ENCODE data around the gene CHD8. TPM values are rescaled to one million over a fixed set of nuclear protein-coding genes. Genes with fewer than 3 reads are reported as not detected.
A peak's percentile ranks its signal among the peaks of the same experiment; 100 is the strongest.

Gene CHD8
- total RNA-seq, 2 donors from 2014 or later, result 118 to 147 TPM

DNA sequence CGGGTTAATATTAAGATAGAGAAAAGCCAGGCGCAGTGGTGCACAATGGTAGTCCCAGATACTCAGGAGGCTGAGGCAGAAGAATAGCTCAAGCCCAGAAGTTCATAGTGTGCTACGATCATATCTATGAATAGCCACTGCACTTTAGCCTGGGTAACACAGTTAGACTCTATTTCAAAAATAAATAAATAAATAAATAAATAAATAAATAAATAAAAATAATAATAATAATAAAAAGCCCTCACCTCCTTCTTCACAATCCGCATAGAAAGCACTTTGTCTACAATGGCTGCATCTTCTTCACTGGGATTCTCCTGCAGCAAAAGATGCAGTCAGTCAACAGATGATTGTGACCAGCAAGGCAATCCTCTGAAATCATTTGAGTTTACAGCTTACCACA lies 40.6 kb downstream of the CHD8 start:
- no peaks in the 10 kb centered on the region for H3K27me3 Mint-ChIP-seq
- DNase-seq (ENCODE audit: low spot score) (no peak), ATAC-seq (no peak)
- H3K4me3 Mint-ChIP-seq, result no peak overlapping the region
- H3K9me3 Mint-ChIP-seq, result no peaks in the 10 kb centered on the region
- peaks cover 30% of the 10 kb centered on the region for H3K36me3 Mint-ChIP-seq
- H3K4me1 Mint-ChIP-seq (ENCODE audit: low read depth in 2 of 2), result peaks cover 4 to 5% of the 10 kb centered on the region in 2 donors
- no peak overlapping the region for H3K27ac Mint-ChIP-seq

DNA sequence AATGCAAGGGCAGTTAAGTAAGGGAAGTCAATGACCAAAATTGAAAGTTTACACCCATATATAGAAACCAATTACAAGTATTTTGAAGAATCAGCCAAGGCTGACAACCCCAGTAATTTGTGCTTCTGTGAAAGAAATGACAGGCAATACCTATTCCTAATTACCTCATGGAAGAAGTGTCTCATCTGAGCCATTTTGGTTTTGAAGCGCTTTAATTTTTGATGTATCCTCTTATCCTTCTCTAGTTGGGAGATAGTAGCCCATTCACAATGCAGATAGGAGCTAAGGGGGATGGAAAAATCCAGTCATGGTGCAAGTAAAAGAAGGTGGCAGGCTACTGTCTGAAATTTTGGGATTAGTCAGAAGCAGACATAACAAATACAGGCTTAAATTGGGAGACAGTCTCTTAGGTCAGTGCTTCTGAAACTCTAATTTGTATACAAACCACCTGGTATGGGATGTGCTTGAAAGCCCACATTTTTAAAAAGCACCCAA lies 41.7 kb downstream of the CHD8 start:
- H3K4me3 Mint-ChIP-seq, result peak overlapping the region; percentile 28
- no peak for DNase-seq (ENCODE audit: low spot score)
- H3K9me3 Mint-ChIP-seq, result no peaks in the 10 kb centered on the region
- peaks cover 34% of the 10 kb centered on the region for H3K36me3 Mint-ChIP-seq
- H3K27ac Mint-ChIP-seq, result peak overlapping the region; percentile 0 to 65
- no peaks in the 10 kb centered on the region for H3K27me3 Mint-ChIP-seq
- ATAC-seq, result peak in 1 of 2 donors; percentile 67
- H3K4me1 Mint-ChIP-seq (ENCODE audit: low read depth in 2 of 2), result peaks cover 0 to 5% of the 10 kb centered on the region in 2 donors

DNA sequence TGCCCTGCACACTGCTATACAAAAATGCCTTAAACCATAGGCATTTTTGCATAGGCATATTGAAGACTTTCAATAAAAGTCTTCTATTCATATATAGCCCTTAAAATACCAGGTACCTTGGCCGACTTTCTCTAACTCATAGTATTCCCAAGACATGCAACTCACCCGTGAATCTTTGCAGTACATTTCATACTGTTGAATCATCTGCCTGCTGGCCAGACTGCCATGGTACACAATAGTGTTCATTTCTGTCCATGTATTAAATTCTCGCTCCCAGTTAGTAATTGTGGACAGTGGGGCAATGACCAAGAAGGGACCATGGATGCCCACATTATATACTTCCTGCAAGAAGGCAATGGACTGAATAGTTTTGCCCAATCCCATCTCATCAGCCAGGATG lies 47.8 kb downstream of the CHD8 start:
- no peak overlapping the region for H3K27ac Mint-ChIP-seq
- no peaks in the 10 kb centered on the region for H3K9me3 Mint-ChIP-seq
- no peak for ATAC-seq
- H3K4me3 Mint-ChIP-seq, result no peak overlapping the region
- H3K36me3 Mint-ChIP-seq, result peaks cover 42% of the 10 kb centered on the region
- no peaks in the 10 kb centered on the region for H3K27me3 Mint-ChIP-seq
- no peaks in the 10 kb centered on the region for H3K4me1 Mint-ChIP-seq (ENCODE audit: low read depth in 2 of 2)
- no peak for DNase-seq (ENCODE audit: low spot score)

DNA sequence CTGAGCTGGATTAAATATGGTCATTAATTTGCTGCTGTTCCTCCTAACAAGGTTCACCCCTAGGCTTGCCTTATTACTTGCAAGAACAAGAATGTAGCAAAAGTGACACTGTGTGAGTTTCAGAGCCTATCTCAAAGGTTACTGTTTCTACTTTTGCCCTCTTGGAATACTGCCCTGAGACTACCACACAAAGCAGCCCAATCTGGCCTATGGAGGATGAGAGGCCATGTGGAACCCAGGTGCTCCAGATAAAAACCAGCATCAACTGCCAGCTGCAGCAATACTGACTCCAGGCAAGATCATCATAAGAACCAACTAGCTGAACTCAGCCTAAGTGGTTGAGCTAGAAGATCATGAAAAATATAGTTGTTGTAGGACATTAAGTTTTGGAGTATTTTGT lies 49.7 kb downstream of the CHD8 start:
- no peaks in the 10 kb centered on the region for H3K4me1 Mint-ChIP-seq (ENCODE audit: low read depth in 2 of 2)
- no peak overlapping the region for H3K27ac Mint-ChIP-seq
- H3K27me3 Mint-ChIP-seq, result no peaks in the 10 kb centered on the region
- DNase-seq (ENCODE audit: low spot score), result no peak
- peaks cover 45% of the 10 kb centered on the region for H3K36me3 Mint-ChIP-seq
- no peak overlapping the region for H3K4me3 Mint-ChIP-seq
- ATAC-seq, result no peak
- no peaks in the 10 kb centered on the region for H3K9me3 Mint-ChIP-seq

DNA sequence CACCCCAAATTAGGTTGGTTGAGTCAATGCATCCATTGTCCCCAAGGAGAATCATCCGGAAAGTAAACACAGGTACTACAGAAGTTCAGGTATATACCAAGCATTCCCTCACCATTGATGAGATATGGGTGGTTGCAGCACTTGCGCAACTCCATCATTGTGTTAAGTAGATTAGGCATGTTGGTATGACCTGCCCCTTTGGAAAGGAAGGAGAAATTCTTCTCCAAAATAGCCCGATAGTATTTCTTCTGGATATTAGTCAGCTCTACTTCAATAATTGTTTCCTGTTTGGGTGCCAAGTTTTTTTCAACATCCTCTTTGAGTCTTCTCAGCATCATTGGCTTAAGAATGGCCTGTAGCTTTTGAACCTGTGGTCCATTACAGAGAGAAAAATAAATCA lies 50.8 kb downstream of the CHD8 start:
- Mint-ChIP-seq H3K27ac (no peak overlapping the region), H3K4me3 (no peak overlapping the region), H3K9me3 (no peaks in the 10 kb centered on the region), H3K36me3 (peaks cover 55% of the 10 kb centered on the region), H3K4me1 (ENCODE audit: low read depth in 2 of 2) (no peaks in the 10 kb centered on the region), H3K27me3 (no peaks in the 10 kb centered on the region)
- no peak for ATAC-seq
- DNase-seq (ENCODE audit: low spot score), result no peak

DNA sequence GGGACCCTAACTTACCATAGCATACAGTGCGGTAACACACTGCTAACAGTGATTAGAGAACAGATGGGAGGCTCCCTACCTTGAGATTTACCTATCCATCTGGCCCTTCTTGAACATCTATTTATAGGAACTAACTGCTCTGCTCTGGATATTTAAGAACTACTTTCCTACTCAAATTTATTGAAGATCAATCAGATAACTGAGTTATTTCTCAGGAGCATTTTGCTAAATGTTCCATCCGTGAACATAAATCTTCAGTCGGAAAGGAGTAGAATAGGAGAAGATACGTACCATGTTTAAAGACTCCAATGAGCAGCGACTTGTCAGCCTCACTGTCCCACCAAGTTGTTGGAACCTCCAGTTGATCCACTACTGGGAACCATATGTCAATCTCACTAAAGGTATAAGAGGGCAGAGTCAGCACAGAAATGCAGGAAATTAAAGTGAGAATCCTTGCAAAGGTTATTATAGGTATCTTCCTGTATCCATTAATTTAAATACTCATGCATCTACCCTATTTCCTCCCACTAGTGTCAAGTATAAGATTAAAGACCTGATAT lies 56.5 kb downstream of the CHD8 start:
- no peaks in the 10 kb centered on the region for H3K9me3 Mint-ChIP-seq
- H3K4me1 Mint-ChIP-seq (ENCODE audit: low read depth in 2 of 2), result no peaks in the 10 kb centered on the region
- H3K36me3 Mint-ChIP-seq, result peaks cover 53% of the 10 kb centered on the region
- no peak for DNase-seq (ENCODE audit: low spot score)
- H3K27me3 Mint-ChIP-seq, result no peaks in the 10 kb centered on the region
- no peak overlapping the region for H3K4me3 Mint-ChIP-seq
- no peak for ATAC-seq
- no peak overlapping the region for H3K27ac Mint-ChIP-seq

DNA sequence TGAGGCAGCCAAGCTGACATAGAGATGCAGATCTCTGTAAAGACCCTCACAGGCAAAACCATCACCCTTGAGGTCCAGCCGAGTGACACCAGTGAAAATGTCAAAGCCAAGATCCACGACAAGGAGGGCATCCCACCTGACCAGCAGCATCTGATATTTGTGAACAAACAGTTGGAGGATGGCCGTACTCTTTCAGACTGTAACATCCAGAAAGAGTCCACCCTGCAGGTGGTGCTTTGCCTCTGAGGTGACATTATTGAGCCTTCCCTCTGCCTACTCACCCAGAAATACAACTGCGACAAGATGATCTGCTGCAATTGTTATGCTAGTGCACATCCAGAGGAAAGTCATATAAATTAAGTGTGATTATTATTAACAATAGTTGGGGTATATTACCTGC lies 57.0 kb downstream of the CHD8 start:
- no peaks in the 10 kb centered on the region for H3K4me1 Mint-ChIP-seq (ENCODE audit: low read depth in 2 of 2)
- no peak for ATAC-seq
- H3K36me3 Mint-ChIP-seq, result peaks cover 58% of the 10 kb centered on the region
- H3K27ac Mint-ChIP-seq, result no peak overlapping the region
- DNase-seq (ENCODE audit: low spot score), result no peak
- no peaks in the 10 kb centered on the region for H3K9me3 Mint-ChIP-seq
- H3K27me3 Mint-ChIP-seq, result no peaks in the 10 kb centered on the region
- H3K4me3 Mint-ChIP-seq, result no peak overlapping the region

DNA sequence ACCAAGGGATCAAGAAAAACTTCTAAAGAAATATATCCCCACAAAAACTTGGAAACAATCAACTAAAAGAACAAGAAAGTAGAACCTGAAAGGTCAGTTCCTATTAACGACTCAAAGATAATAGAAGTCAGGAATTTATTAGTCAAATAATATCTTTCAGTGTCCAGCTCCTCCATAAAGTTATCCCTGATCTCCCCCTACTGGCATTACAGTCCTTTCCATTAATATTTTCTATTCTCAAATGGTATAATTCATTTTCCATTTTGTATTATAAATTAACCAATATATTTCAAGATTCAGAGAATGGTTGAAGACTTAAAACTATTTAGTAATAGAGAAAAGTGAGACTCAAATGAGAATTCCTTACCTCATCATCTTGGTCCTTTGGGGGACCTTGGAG lies 60.5 kb downstream of the CHD8 start:
- Mint-ChIP-seq H3K4me1 (ENCODE audit: low read depth in 2 of 2) (no peaks in the 10 kb centered on the region), H3K4me3 (no peak overlapping the region), H3K27me3 (no peaks in the 10 kb centered on the region), H3K27ac (no peak overlapping the region), H3K9me3 (no peaks in the 10 kb centered on the region), H3K36me3 (peaks cover 54% of the 10 kb centered on the region)
- ATAC-seq, result no peak
- no peak for DNase-seq (ENCODE audit: low spot score)

DNA sequence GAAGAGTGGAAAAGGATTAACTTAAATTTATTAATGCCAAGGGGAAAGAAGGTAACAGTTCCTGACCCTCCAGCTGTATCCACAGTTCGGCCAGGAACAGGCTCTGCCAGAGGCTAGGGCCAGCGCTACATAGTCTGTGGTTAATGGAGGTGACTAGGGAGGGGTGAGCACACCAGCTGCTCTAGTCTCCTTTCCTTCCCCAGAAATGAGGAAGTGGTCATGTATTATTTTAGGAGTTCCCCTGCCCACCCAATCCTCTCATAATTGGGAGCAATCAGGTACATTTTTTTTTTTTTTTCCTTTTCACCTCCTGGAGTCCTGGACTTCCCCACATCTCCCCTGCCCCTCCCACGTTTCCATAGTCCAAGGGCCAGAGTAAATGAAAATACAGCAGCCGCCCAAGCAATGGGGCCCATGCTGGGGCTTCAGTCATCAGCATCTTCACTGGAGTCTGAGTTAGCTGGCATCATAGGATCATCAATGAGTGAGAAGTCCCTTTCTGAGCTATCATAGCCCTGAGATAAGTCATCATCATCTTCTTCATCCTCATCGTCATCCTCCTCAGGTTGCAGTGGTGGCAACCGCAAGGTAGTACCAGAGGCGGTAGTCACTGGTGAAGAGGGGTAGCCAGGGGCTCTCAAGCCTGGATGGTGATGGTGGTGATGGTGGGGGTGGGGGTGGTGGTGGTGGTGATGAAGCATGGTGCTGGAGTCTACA lies 70.6 kb downstream of the CHD8 start:
- ATAC-seq (no peak), DNase-seq (ENCODE audit: low spot score) (no peak)
- H3K27ac Mint-ChIP-seq, result peak overlapping the region; percentile 94 to 99
- H3K4me3 Mint-ChIP-seq, result peak overlapping the region; percentile 97
- peaks cover 9% of the 10 kb centered on the region for H3K36me3 Mint-ChIP-seq
- no peaks in the 10 kb centered on the region for H3K27me3 Mint-ChIP-seq
- H3K4me1 Mint-ChIP-seq (ENCODE audit: low read depth in 2 of 2), result peaks cover 20 to 26% of the 10 kb centered on the region in 2 donors
- no peaks in the 10 kb centered on the region for H3K9me3 Mint-ChIP-seq

DNA sequence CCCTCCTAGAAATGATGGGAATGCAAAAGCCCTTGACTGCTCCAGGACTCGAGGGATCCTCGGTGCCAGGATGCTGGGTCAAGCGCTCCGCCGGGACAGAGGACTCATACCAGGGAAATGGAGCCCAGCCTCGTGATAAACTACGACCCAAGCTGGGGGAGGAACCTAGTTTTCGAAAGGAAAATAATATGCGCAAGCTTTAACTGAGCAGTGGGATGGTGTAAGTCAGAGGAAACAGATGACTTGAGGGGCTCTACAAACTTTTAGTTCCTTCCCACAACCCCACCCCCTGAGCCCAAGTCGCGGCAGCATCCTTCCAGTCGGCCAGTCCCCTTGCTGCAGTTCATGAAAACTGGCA lies 71.5 kb downstream of the CHD8 start:
- peak overlapping the region; percentile 97 for H3K4me3 Mint-ChIP-seq
- H3K4me1 Mint-ChIP-seq (ENCODE audit: low read depth in 2 of 2), result peaks cover 20 to 26% of the 10 kb centered on the region in 2 donors
- H3K36me3 Mint-ChIP-seq, result peaks cover 9% of the 10 kb centered on the region
- no peak for DNase-seq (ENCODE audit: low spot score)
- no peaks in the 10 kb centered on the region for H3K27me3 Mint-ChIP-seq
- H3K9me3 Mint-ChIP-seq, result no peaks in the 10 kb centered on the region
- ATAC-seq, result peak in 1 of 2 donors; percentile 49
- H3K27ac Mint-ChIP-seq, result peak overlapping the region; percentile 94 to 99

DNA sequence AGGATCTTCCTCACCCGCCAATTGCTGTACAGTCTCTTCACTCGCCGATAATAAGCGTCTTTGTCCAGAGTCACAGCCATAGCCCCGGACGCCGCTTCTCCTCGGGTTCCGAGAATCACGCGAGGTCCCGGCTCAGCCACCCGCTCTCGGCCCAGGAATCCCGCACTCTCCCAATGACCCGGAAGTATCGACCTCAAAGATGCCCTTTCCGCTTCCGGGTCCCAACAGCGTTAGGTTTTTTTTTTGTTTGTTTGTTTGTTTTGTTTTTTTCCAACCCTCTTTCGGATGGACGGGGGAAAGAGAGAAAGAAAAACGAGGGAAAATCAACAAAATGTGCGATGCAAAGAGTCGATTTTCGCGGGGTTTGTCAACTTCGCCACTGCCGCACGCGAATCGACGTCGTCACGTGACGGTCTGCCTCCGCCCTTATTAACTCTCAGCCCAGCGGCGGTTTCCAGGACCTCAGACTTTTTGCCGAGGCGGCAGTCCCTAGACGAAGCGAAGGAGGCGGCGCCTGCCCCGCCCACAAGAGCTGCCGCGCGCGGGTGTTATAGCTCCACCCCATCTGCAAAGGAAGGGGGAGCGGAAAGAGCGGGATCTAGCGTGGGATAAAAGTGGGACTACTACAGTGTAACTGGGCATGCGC lies 72.0 kb downstream of the CHD8 start, which contains the start of gene SUPT16H:
Gene SUPT16H, minus strand, starts transcription at position 172 of the 646 bp plus-strand sequence. Its CDS starts 92 bp downstream, at position 80.
- H3K27me3 Mint-ChIP-seq, result no peaks in the 10 kb centered on the region
- H3K36me3 Mint-ChIP-seq, result peaks cover 9% of the 10 kb centered on the region
- no peaks in the 10 kb centered on the region for H3K9me3 Mint-ChIP-seq
- ATAC-seq (peak; percentile 97 to 98), DNase-seq (ENCODE audit: low spot score) (peak; percentile 97)
- peak within 1 kb of the TSS; percentile 97 for H3K4me3 Mint-ChIP-seq
- peak within 1 kb of the TSS; percentile 94 to 99 for H3K27ac Mint-ChIP-seq
- H3K4me1 Mint-ChIP-seq (ENCODE audit: low read depth in 2 of 2), result peaks cover 20 to 26% of the 10 kb centered on the region in 2 donors

DNA sequence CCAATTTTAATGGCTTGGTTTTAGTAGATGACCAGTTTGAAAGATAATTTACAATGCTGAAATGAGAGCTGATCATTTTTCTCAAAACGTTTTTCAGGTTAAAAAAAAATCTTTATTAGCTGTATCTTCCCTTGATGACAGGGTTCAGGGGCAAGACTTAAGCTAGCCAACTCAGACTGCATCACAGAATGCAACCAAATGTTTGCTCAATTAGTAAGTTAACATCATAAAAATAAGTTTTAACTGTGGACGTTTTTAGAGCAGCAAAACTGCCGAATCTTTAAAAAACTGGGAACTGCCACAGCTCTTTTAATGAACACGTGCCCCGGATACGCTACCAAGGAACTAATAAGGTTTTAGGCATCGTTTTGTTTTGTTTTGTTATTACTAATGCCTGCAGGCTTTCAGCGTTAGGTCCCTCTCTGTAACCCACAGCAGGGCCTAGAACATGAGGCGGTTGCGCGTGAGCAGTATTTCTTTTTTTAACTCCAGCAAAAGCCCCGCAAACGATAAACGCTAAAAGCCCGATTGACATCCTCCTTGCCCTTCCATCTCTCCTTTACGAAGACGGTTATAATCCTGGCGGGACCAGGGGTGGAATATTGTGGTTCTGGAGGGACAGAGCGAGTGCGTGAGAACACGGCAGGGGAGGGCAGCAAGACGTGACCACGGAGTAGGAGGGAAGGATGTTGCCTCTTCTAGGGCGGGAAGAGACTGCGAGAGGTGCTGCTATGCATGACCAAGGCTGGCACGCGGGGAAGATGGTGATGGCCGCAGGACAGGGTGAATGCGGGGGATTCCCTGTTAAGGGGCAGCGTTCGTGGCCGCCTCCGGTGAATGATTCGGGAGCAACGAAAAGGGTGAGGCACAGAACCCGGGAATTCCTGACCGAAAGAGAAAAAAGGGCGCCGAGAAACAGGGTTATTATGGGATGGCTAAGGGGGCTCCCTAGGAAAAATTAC lies 72.8 kb downstream of the CHD8 start:
- ATAC-seq (peak; percentile 66 to 69), DNase-seq (ENCODE audit: low spot score) (peak; percentile 75)
- Mint-ChIP-seq H3K36me3 (peaks cover 9% of the 10 kb centered on the region), H3K4me3 (peak overlapping the region; percentile 97), H3K27me3 (no peaks in the 10 kb centered on the region), H3K4me1 (ENCODE audit: low read depth in 2 of 2) (peaks cover 20 to 26% of the 10 kb centered on the region in 2 donors), H3K9me3 (no peaks in the 10 kb centered on the region), H3K27ac (peak overlapping the region; percentile 94 to 99)

DNA sequence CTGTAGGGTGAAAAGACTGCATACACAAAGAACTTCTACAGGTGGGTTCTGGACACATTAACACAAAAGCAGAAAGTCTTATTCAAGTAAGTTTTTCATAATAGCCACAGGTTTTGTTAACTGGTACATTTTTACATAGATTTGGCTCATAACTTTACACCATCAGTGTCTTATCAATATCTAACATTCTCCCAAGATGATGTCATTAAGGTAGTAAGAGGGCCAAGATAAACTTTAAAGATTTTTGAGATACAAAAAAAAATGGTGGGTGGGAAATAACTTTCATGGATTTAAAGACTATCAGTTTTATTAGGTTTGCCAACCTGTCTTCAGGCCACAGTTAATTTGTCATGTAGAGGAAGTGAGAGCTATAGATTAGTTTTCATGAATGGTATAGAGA lies 73.8 kb downstream of the CHD8 start:
- DNase-seq (ENCODE audit: low spot score) (no peak), ATAC-seq (no peak)
- H3K36me3 Mint-ChIP-seq, result peaks cover 9% of the 10 kb centered on the region
- H3K27me3 Mint-ChIP-seq, result no peaks in the 10 kb centered on the region
- H3K9me3 Mint-ChIP-seq, result no peaks in the 10 kb centered on the region
- H3K4me1 Mint-ChIP-seq (ENCODE audit: low read depth in 2 of 2), result peaks cover 20 to 26% of the 10 kb centered on the region in 2 donors
- H3K27ac Mint-ChIP-seq, result peak overlapping the region; percentile 94 to 99
- peak overlapping the region; percentile 97 for H3K4me3 Mint-ChIP-seq
